Glomerular visceral epithelial cell (primary cell): ENCODE measurements around the gene ITPK1.

ENCODE experiments used
- DNase-seq: peaks from one replicate; pipeline ENCODE4 v3.0.0-alpha.2; 2016; ENCODE audit errors: extremely low spot score

The ITPK1 gene

DNA sequence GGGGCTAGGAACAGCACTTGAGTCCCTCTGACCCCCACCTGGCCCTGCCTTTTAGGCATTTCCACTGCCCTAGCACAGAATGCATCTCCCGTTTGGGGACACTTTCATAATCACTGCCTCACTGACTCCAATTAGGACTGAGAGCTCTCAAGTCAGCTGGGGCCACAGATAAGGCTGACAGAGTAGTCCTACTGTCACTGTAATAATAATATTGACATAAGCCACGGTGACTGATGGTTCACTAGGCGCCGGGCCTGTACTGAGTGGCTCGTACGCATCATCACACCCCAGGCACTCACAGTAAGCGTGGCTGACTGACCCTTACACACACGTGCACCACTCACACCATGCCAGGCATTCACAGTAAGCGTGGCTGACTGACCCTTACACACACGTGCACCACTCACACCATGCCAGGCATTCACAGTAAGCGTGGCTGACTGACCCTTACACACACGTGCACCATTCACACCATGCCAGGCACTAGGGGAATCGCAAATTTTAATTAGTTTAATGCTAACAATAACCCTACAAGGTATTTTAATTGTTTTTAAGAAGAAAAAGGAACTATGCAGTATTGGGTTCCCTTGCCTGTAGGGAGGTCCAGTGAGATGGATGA is 105.1 kb downstream of the ITPK1 start:
- no peak for DNase-seq

DNA sequence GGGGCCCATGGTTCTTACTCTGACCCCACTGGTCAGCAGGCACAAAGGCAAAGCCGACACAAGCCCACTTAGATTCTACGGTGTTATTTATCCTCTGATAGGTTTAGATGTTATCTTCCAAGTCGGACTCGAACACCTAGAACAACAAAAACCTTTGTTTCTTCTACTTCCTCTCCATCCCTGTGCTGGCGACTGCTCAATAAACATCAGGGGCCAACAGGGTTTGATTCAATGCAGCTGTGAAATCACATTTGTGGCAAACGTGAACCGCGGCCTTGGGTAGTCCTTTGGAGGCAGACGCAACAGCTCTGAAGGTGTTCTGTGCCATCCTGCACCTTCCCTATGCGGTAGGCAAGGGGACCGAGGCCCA is 105.6 kb downstream of the ITPK1 start:
- no peak for DNase-seq

GRCh38 chr14:93009471-93010129 is 106.1 kb downstream of the ITPK1 start:
- DNase-seq = no peak

GRCh38 chr14:93008381-93008780 is 107.3 kb downstream of the ITPK1 start:
- DNase-seq = peak; percentile 75

DNA sequence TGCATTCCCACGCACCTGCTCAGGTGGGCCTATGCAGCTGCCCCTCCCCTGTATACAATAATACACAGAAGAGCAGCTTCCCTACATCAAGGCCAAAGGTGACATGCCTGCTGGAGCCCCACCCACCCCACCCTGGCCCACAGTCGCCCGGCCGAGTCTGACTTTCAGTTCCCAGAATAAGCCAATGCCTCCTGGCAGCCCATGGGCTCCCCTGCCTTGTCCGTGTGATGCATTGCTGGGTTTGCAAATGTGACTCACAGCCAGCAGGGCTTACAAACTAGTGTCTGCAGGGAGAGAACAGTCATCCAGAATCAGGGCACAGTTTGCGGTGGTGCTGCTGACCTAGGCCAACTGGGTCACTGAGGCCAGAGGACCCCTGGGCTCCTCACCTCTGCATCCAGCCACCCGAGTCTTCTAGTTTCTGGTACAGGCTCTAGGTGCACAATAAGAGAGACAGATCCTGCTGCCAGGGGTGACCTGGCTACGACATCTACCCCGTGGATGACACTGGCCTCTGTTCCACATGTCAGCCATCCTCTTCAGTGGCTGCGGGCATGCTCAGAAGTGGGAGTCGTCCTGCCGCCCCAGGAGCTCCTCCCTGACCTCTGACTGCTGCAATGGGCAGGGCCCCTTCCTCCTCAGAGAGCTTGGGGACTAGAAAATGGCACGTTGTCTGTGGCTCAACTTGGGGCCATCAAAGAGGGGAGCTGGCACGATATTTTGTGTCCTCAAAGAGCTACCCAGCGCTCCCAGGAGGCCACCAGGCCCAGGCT is 108.3 kb downstream of the ITPK1 start:
- peak; percentile 78 for DNase-seq

GRCh38 chr14:93006567-93007051 is 109.1 kb downstream of the ITPK1 start:
- peak; percentile 73 for DNase-seq

DNA sequence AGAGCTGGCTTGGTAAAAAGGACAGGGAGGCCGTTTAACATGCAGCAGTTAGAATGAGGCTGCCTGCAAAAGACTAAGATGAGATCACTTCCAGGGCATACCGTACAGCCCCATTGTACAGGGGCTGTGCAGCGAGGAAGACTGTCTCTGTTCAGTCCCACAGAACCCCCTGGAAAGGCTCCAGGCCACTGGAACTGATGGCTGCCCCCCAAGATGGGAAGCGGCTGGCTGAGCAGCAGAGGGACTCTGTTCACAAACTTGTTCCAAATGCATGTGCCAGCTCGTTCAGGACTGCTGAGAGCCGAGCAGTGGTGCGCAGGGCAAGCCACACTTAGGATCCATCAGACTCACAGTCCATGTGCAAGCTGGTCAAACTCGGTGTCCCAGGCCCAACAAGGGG is 109.9 kb downstream of the ITPK1 start:
- no peak for DNase-seq

GRCh38 chr14:93005135-93005813 is 110.5 kb downstream of the ITPK1 start:
- DNase-seq = no peak

GRCh38 chr14:93004699-93005082 is 111.0 kb downstream of the ITPK1 start:
- DNase-seq = no peak

GRCh38 chr14:93003945-93004698 is 111.6 kb downstream of the ITPK1 start:
- no peak for DNase-seq

- no peak for DNase-seq
Observed at GRCh38 chr14:93002851-93003298, 112.8 kb downstream of the ITPK1 start.

DNA sequence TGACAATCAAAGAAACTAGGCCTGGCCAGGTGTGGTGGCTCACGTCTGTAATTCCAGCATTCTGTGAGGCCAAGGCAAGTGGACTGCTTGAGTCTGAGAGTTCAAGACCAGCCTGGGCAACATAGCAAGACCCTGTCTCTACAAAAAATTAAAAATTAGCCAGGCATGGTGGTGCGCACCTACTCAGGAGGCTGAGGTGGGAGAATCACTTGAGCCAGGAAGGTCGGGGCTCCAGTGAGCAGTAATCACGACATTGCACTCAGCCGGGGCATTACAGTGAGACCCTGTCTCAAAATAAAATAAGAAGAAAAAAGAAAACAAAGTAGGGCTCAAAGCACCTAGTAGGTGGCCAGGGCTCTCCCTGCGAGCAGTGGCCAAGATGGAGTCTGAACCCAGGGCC is 113.7 kb downstream of the ITPK1 start:
- no peak for DNase-seq

GRCh38 chr14:92998946-92999345 is 116.8 kb downstream of the ITPK1 start:
- no peak for DNase-seq

DNA sequence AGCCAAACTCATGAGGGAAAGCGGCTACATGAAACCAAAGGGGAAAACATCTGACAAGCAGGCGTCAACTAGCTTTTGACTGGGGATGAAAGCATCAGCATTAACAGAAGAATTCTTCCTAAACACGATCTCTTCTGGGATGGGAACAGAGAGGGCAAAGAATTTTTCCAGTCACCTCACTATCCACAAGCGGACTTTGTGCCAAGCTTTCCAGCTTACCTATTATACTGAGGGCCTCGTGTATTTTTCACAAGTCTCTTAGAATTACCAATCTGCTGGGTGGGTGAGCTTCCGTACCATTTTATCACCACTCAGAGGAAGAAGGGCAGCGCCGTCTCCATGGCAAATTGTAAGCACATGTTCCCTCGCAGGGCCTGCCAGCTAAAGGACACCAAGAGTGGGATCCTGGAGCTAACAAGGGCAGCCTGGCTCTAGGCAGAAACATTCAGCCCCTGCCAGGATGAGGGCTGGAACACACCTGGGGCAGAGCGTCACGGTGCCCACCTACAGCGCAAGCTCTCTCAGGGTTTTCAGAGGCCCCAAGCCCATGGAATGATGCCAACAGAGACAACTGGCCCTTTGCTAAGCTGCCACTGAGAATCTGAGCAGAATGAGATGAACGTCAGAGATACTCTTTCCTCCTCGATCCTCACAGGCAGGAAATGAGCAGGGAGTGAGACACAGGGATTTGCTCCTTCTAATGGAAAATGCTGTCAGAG is 118.2 kb downstream of the ITPK1 start:
- no peak for DNase-seq

DNA sequence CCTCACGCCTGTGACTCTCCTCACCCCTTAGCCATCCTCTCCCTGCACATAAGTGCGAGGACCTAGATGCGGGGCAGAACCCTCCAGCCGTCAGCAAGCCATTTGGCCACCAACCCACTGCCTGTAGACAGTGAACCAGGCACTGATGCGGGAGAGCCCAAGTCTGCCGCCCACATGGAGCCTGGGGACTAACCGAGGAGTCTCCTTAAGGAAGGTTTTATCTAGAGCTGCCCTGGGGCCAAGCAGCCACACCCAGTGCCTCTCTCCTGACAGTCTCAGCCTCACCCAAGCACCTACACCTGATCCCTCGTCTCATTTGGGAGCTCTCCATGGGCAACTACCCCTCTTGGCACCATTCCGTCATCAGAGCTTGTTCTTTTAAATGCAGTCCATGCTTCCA is 120.1 kb downstream of the ITPK1 start:
- no peak for DNase-seq

GRCh38 chr14:92994942-92995341 is 120.8 kb downstream of the ITPK1 start:
- no peak for DNase-seq

GRCh38 chr14:92994131-92994676 is 121.5 kb downstream of the ITPK1 start:
- DNase-seq = no peak

GRCh38 chr14:92993302-92993701 is 122.4 kb downstream of the ITPK1 start:
- no peak for DNase-seq

GRCh38 chr14:92991536-92991935 is 124.2 kb downstream of the ITPK1 start:
- no peak for DNase-seq
